Head of caudate nucleus (tissue), 42 donors: ENCODE measurements around the gene BBS4.

Experiments
- DNase-seq, 42 donors: peaks; one replicate each; pipeline versions ENCODE4 v3.0.0 to v3.0.0-alpha.2; 2020 to 2021; ENCODE audit warnings: mixed read lengths in 7 of 42
- intact Hi-C: fragments of 100-400 bp; cut with DNase I; formaldehyde crosslinking; loops from one replicate; pipeline ENCODE4 v1.15.0; 2022

The BBS4 gene

GRCh38 chr15:72784456-72784876, 98.5 kb downstream of the BBS4 start:
- intact Hi-C loops: loop anchor here (2.0 to 10.0 kb wide), 3 partner anchors 268 to 488 kb away; partner anchors contain the start of genes ARIH1 and NEO1
- DNase-seq: no peak

GRCh38 chr15:72785432-72785831, 99.4 kb downstream of the BBS4 start:
- intact Hi-C loops: loop anchor here (2.0 to 10.0 kb wide), 2 partner anchors 267 to 311 kb away; partner anchors contain the start of genes ARIH1 and NEO1
- DNase-seq: peak in 15 of 42 donors; percentile 11 to 70 (median 35)

GRCh38 chr15:72785841-72786240, 99.8 kb downstream of the BBS4 start:
- no peak for DNase-seq
- intact Hi-C loops: loop anchor here (2.0 to 10.0 kb wide), 2 partner anchors 267 to 311 kb away; partner anchors contain the start of genes ARIH1 and NEO1

- intact Hi-C loops: loop anchor here (10.0 kb wide), 1 partner anchor 311 kb away; the partner anchor contains the start of gene ARIH1
Measured at GRCh38 chr15:72786242-72786641, 100.2 kb downstream of the BBS4 start.

GRCh38 chr15:72786676-72787345, 100.8 kb downstream of the BBS4 start:
- intact Hi-C loops: loop anchor here (10.0 kb wide), 1 partner anchor 312 kb away; the partner anchor contains the start of gene ARIH1
- DNase-seq: peak in 4 of 42 donors; percentile 13 to 48 (median 15)

More at GRCh38 chr15:72786242-72786641, 100.2 kb downstream of the BBS4 start:
- DNase-seq: peak in 2 of 42 donors; percentile 22 to 38

- intact Hi-C loops: loop anchor here (10.0 kb wide), 1 partner anchor 313 kb away; the partner anchor contains the start of gene ARIH1
- DNase-seq: peak in 2 of 42 donors; percentile 10 to 32
Measured at GRCh38 chr15:72787526-72787925, 101.5 kb downstream of the BBS4 start.
